WTC11 (cell line): ENCODE data around the gene CHN1. TPM values are rescaled to one million over a fixed set of nuclear protein-coding genes. Genes with fewer than 3 reads are reported as not detected.

ENCODE experiments used
- ATAC-seq: fragments of 200-7000 bp; cut with Tn5 transposase; 2 replicates; pipeline ENCODE4 v1.10.0; 2021; ENCODE audit warnings: mild to moderate bottlenecking, moderate library complexity
- CTCF ChIA-PET: fragments of 300-600 bp; sonication (Branson Sonifier 250); formaldehyde crosslinking; loops from one replicate; lab custom pipeline; 2021; ENCODE audit warnings: antibody characterized with exemption; lab: Charles Lee
- POLR2A ChIA-PET: fragments of 350-600 bp; sonication (Branson Sonifier 250); formaldehyde crosslinking; loops from one replicate; lab custom pipeline; 2021; ENCODE audit warnings: antibody characterized with exemption; lab: Charles Lee
- DNase-seq: peaks from one replicate; pipeline ENCODE4 v3.0.0; 2021; ENCODE audit warnings: low spot score
- H3K27ac Mint-ChIP-seq: 2 replicates; pipeline ENCODE4 v1.8.0; 2021; ENCODE audit warnings: mixed read lengths
- H3K27me3 Mint-ChIP-seq: 2 replicates; pipeline ENCODE4 v1.8.0; 2021; ENCODE audit warnings: low read depth, mild to moderate bottlenecking, moderate library complexity, mixed read lengths
- H3K36me3 Mint-ChIP-seq: 2 replicates; pipeline ENCODE4 v1.8.0; 2021; ENCODE audit warnings: mixed read lengths
- H3K4me1 Mint-ChIP-seq: 2 replicates; pipeline ENCODE4 v1.8.0; 2022; ENCODE audit warnings: mixed read lengths
- H3K4me3 Mint-ChIP-seq: 2 replicates; pipeline ENCODE4 v1.8.0; 2021; ENCODE audit warnings: mild to moderate bottlenecking, moderate library complexity, mixed read lengths
- H3K9me3 Mint-ChIP-seq: 2 replicates; pipeline ENCODE4 v1.8.0; 2021; ENCODE audit warnings: mixed read lengths
- AFF4 ChIP-seq: sonication (generic); formaldehyde crosslinking; IDR thresholded peaks from 2 replicates; pipeline ENCODE4 v1.8.1; 2023; ENCODE audit warnings: mild to moderate bottlenecking, missing genetic modification reagents, borderline replicate concordance
- ATF1 ChIP-seq: sonication (generic); formaldehyde crosslinking; IDR thresholded peaks from 2 replicates; pipeline ENCODE4 v1.8.1; 2023; ENCODE audit warnings: mild to moderate bottlenecking, moderate library complexity, missing genetic modification reagents
- ATF6 ChIP-seq: sonication (generic); formaldehyde crosslinking; IDR thresholded peaks from 2 replicates; pipeline ENCODE4 v1.8.1; 2023; ENCODE audit warnings: mild to moderate bottlenecking, missing genetic modification reagents
- ERG ChIP-seq: fragments of 250-450 bp; sonication (Bioruptor Pico); IDR thresholded peaks from 2 replicates; pipeline ENCODE4 v1.8.0; 2021; ENCODE audit warnings: mild to moderate bottlenecking
- GABPB1 ChIP-seq: sonication (generic); formaldehyde crosslinking; IDR thresholded peaks from 2 replicates; pipeline ENCODE4 v1.8.1; 2023; ENCODE audit warnings: mild to moderate bottlenecking, missing genetic modification reagents
- GTF2I ChIP-seq: fragments of 250-450 bp; sonication (Bioruptor Pico); conservative IDR thresholded peaks from 2 replicates; pipeline ENCODE4 v1.4.0; 2021; ENCODE audit warnings: mild to moderate bottlenecking
- HMGXB4 ChIP-seq: sonication (generic); formaldehyde crosslinking; IDR thresholded peaks from 2 replicates; pipeline ENCODE4 v1.8.1; 2023; ENCODE audit warnings: mild to moderate bottlenecking, moderate library complexity, missing genetic modification reagents
- JAZF1 ChIP-seq: fragments of 250-450 bp; sonication (Bioruptor Pico); IDR thresholded peaks from 2 replicates; pipeline ENCODE4 v1.9.0; 2021; ENCODE audit warnings: moderate library complexity, mild to moderate bottlenecking, inconsistent platforms
- JUN ChIP-seq: sonication (generic); formaldehyde crosslinking; IDR thresholded peaks from 2 replicates; pipeline ENCODE4 v1.8.0; 2023; ENCODE audit warnings: mild to moderate bottlenecking, missing genetic modification reagents
- NFATC4 ChIP-seq: fragments of 250-450 bp; sonication (Bioruptor Pico); IDR thresholded peaks from 2 replicates; pipeline ENCODE4 v1.9.0; 2021; ENCODE audit warnings: mild to moderate bottlenecking
- NFYB ChIP-seq: sonication (generic); formaldehyde crosslinking; conservative IDR thresholded peaks from 2 replicates; pipeline ENCODE4 v1.8.0; 2022; ENCODE audit warnings: low read depth, missing genetic modification reagents
- TEAD1 ChIP-seq: sonication (generic); formaldehyde crosslinking; IDR thresholded peaks from 2 replicates; pipeline ENCODE4 v1.8.0; 2022; ENCODE audit warnings: mild to moderate bottlenecking, missing genetic modification reagents
- TEAD4 ChIP-seq: sonication (generic); formaldehyde crosslinking; IDR thresholded peaks from 2 replicates; pipeline ENCODE4 v1.8.0; 2022; ENCODE audit warnings: mild to moderate bottlenecking, missing genetic modification reagents
- ZNF232 ChIP-seq: sonication (generic); formaldehyde crosslinking; IDR thresholded peaks from 2 replicates; pipeline ENCODE4 v1.8.0; 2022; ENCODE audit warnings: mild to moderate bottlenecking, missing genetic modification reagents
- ZNF416 ChIP-seq: fragments of 250-450 bp; sonication (Bioruptor Pico); IDR thresholded peaks from 2 replicates; pipeline ENCODE4 v1.9.0; 2021; ENCODE audit warnings: mild to moderate bottlenecking, inconsistent platforms
- total RNA-seq: library from RNA; stranded (reverse); gene quantifications from 3 replicates; pipeline ENCODE4 v1.2.3, GENCODE V29; 2021
- TF ChIP-seq, protein P1 (sequence below): sonication (generic); formaldehyde crosslinking; IDR thresholded peaks from 2 replicates; pipeline ENCODE4 v1.8.0; 2022; ENCODE audit warnings: mild to moderate bottlenecking, missing genetic modification reagents
- TF ChIP-seq, protein P2 (sequence below): sonication (generic); formaldehyde crosslinking; IDR thresholded peaks from 2 replicates; pipeline ENCODE4 v1.8.1; 2022; ENCODE audit warnings: low read depth, mild to moderate bottlenecking, moderate library complexity, missing genetic modification reagents, borderline replicate concordance
- TF ChIP-seq, protein P3 (sequence below): sonication (generic); formaldehyde crosslinking; IDR thresholded peaks from 2 replicates; pipeline ENCODE4 v1.8.1; 2022; ENCODE audit warnings: missing genetic modification reagents, borderline replicate concordance

The CHN1 gene
- total RNA-seq, 1 experiment from 2014 or later, result 30.0 TPM

- CTCF ChIA-PET, result interaction anchor here (1.4 to 1.9 kb wide), 3 partner anchors 9 to 232 kb away, joined by 5 to 9 read pairs (median 6); no protein-coding TSS in a partner anchor
- Mint-ChIP-seq H3K4me1 (peaks cover 50% of the 10 kb centered on the region), H3K36me3 (0 out of 2 replicates have a peak, but pooled peaks cover 3% of the 10 kb centered on the region), H3K9me3 (no peaks in the 10 kb centered on the region), H3K4me3 (no peak overlapping the region), H3K27ac (no peak overlapping the region), H3K27me3 (no peaks in the 10 kb centered on the region)
- ATAC-seq, result no peak
- TF ChIP-seq, protein P1, sequence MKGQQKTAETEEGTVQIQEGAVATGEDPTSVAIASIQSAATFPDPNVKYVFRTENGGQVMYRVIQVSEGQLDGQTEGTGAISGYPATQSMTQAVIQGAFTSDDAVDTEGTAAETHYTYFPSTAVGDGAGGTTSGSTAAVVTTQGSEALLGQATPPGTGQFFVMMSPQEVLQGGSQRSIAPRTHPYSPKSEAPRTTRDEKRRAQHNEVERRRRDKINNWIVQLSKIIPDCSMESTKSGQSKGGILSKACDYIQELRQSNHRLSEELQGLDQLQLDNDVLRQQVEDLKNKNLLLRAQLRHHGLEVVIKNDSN (CRISPR knock-in tag), result no peak
- TF ChIP-seq AFF4 (CRISPR knock-in tag), result no peak
- no peak for TF ChIP-seq ERG (CRISPR knock-in tag)
- no peak for TF ChIP-seq GABPB1 (CRISPR knock-in tag)
- no peak for TF ChIP-seq JAZF1
- no peak for TF ChIP-seq TEAD1 (CRISPR knock-in tag)
- TF ChIP-seq GTF2I (CRISPR knock-in tag), result no peak
- no peak for TF ChIP-seq TEAD4 (CRISPR knock-in tag)
- TF ChIP-seq ATF6 (CRISPR knock-in tag), result no peak
- TF ChIP-seq HMGXB4 (CRISPR knock-in tag), result no peak
- TF ChIP-seq, protein P2, sequence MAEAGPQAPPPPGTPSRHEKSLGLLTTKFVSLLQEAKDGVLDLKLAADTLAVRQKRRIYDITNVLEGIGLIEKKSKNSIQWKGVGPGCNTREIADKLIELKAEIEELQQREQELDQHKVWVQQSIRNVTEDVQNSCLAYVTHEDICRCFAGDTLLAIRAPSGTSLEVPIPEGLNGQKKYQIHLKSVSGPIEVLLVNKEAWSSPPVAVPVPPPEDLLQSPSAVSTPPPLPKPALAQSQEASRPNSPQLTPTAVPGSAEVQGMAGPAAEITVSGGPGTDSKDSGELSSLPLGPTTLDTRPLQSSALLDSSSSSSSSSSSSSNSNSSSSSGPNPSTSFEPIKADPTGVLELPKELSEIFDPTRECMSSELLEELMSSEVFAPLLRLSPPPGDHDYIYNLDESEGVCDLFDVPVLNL (CRISPR knock-in tag), result no peak
- TF ChIP-seq NFATC4 (CRISPR knock-in tag), result no peak
- no peak for DNase-seq
- POLR2A ChIA-PET, result interaction anchor here (1.0 kb wide), 1 partner anchor 9 kb away, joined by 3 read pairs; no protein-coding TSS in a partner anchor
Measured at GRCh38 chr2:174981331-174981730, 23.9 kb downstream of the CHN1 start.

DNA sequence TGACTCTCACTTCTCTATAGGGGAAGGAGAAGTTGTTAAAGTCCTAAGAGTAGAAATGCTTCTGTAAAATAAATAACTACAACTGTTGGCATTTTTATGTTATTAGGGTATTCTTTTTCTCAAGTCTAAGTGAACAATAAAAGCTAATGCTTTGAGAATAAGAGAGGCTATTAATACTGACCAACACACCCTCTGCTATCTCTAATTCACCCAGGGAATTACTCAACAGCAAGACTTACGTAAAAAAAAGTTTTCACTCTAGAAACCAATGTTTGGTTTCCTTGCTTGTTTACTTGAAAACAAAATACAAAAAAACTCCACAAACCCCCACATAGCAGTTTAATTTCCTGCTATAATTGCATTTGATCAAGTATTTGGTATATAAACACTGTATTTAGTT lies 25.2 kb downstream of the CHN1 start:
- CTCF ChIA-PET, result interaction anchor here (1.5 to 1.9 kb wide), 3 partner anchors 10 to 281 kb away, joined by 4 to 9 read pairs (median 5); no protein-coding TSS in a partner anchor

More for the DNA sequence above, 25.2 kb downstream of the CHN1 start:
- Mint-ChIP-seq H3K4me3 (no peak overlapping the region), H3K36me3 (0 out of 2 replicates have a peak, but pooled peaks cover 3% of the 10 kb centered on the region), H3K4me1 (peaks cover 44% of the 10 kb centered on the region), H3K27ac (no peak overlapping the region), H3K27me3 (no peaks in the 10 kb centered on the region), H3K9me3 (no peaks in the 10 kb centered on the region)
- no peak for ATAC-seq
- TF ChIP-seq ATF1 (no peak), ZNF416 (no peak), ZNF232 (CRISPR knock-in tag) (no peak), NFYB (no peak), JUN (CRISPR knock-in tag) (no peak), TEAD4 (CRISPR knock-in tag) (no peak)
- TF ChIP-seq, protein P3, sequence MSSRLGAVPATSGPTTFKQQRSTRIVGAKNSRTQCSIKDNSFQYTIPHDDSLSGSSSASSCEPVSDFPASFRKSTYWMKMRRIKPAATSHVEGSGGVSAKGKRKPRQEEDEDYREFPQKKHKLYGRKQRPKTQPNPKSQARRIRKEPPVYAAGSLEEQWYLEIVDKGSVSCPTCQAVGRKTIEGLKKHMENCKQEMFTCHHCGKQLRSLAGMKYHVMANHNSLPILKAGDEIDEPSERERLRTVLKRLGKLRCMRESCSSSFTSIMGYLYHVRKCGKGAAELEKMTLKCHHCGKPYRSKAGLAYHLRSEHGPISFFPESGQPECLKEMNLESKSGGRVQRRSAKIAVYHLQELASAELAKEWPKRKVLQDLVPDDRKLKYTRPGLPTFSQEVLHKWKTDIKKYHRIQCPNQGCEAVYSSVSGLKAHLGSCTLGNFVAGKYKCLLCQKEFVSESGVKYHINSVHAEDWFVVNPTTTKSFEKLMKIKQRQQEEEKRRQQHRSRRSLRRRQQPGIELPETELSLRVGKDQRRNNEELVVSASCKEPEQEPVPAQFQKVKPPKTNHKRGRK (CRISPR knock-in tag), result no peak
- TF ChIP-seq, protein P1 (CRISPR knock-in tag), result no peak
- DNase-seq, result no peak
- POLR2A ChIA-PET, result interaction anchor here (0.5 kb wide), 1 partner anchor 82 kb away, joined by 3 read pairs; no protein-coding TSS in a partner anchor
